Measurements from ENCODE around the gene ROS1.
"Not testable (repeated sequence)": the region's sequence is repeated elsewhere in the genome, so short reads cannot be mapped to it uniquely, and the experiment has no call there.

ROS1 gene

GRCh38 chr6:117442313-117442712, 16.6 kb upstream of the ROS1 start:
- 93% methylated on average over 6 of the region's 8 CpGs for WGBS (ENCODE audit: insufficient coverage)
- H3K4me3 ChIP-seq (ENCODE audit: control insufficient read depth in 1 of 7, extremely low read depth in 1 of 7, insufficient read depth in 4 of 7, low read depth in 2 of 7, low read length in 6 of 7); H3K9me3 ChIP-seq (ENCODE audit: control extremely low read depth in 1 of 5, control insufficient read depth in 4 of 5, insufficient read depth in 2 of 5, low read depth in 1 of 5, low read length in 4 of 5); H3K27ac ChIP-seq (ENCODE audit: insufficient read depth in 1 of 2, low read depth in 1 of 2, low read length in 2 of 2, poor library complexity in 1 of 2, severe bottlenecking in 2 of 2); H3K36me3 ChIP-seq (ENCODE audit: control insufficient read depth in 4 of 4, insufficient read depth in 4 of 4, low read length in 3 of 4); DNase-seq; CTCF ChIA-PET; POLR2A ChIA-PET; H3K4me1 ChIP-seq (ENCODE audit: control extremely low read depth in 1 of 4, control insufficient read depth in 4 of 4, insufficient read depth in 4 of 4, low read length in 3 of 4): not testable (repeated sequence)
- H3K27me3 ChIP-seq (replicated peaks in 2 of 5; ENCODE audit: control insufficient read depth in 4 of 5, insufficient read depth in 5 of 5, low read length in 4 of 5) = peaks cover 2 to 21% (median 4%) of the 10 kb centered on the region in 5 experiments

- Histone ChIP-seq H3K4me1 (ENCODE audit: control extremely low read depth in 1 of 4, control insufficient read depth in 4 of 4, insufficient read depth in 4 of 4, low read length in 3 of 4) (no peaks in the 10 kb centered on the region), H3K36me3 (ENCODE audit: control insufficient read depth in 4 of 4, insufficient read depth in 4 of 4, low read length in 3 of 4) (no peaks in the 10 kb centered on the region), H3K27me3 (replicated peaks in 2 of 5; ENCODE audit: control insufficient read depth in 4 of 5, insufficient read depth in 5 of 5, low read length in 4 of 5) (peaks cover 0 to 18% (median 4%) of the 10 kb centered on the region in 5 experiments), H3K4me3 (ENCODE audit: control insufficient read depth in 1 of 7, extremely low read depth in 1 of 7, insufficient read depth in 4 of 7, low read depth in 2 of 7, low read length in 6 of 7) (no peak overlapping the region), H3K9me3 (ENCODE audit: control extremely low read depth in 1 of 5, control insufficient read depth in 4 of 5, insufficient read depth in 2 of 5, low read depth in 1 of 5, low read length in 4 of 5) (no peaks in the 10 kb centered on the region), H3K27ac (ENCODE audit: insufficient read depth in 1 of 2, low read depth in 1 of 2, low read length in 2 of 2, poor library complexity in 1 of 2, severe bottlenecking in 2 of 2) (no peak overlapping the region)
- ChIA-PET POLR2A (no interaction called here), CTCF (no interaction called here)
- DNase-seq = no peak
- WGBS (ENCODE audit: insufficient coverage) = 86% methylated on average over 1 of the region's 2 CpGs
These were observed 16.1 kb upstream of the ROS1 start for GRCh38 chr6:117441824-117442264.

GRCh38 chr6:117440706-117441525, 15.2 kb upstream of the ROS1 start:
- H3K36me3 ChIP-seq (ENCODE audit: control insufficient read depth in 4 of 4, insufficient read depth in 4 of 4, low read length in 3 of 4) = no peaks in the 10 kb centered on the region
- DNase-seq = no peak
- WGBS (ENCODE audit: insufficient coverage) = 100% methylated on average over 1 of the region's 2 CpGs
- H3K9me3 ChIP-seq (ENCODE audit: control extremely low read depth in 1 of 5, control insufficient read depth in 4 of 5, insufficient read depth in 2 of 5, low read depth in 1 of 5, low read length in 4 of 5) = no peaks in the 10 kb centered on the region
- H3K4me1 ChIP-seq (ENCODE audit: control extremely low read depth in 1 of 4, control insufficient read depth in 4 of 4, insufficient read depth in 4 of 4, low read length in 3 of 4) = no peaks in the 10 kb centered on the region
- H3K4me3 ChIP-seq (ENCODE audit: control insufficient read depth in 1 of 7, extremely low read depth in 1 of 7, insufficient read depth in 4 of 7, low read depth in 2 of 7, low read length in 6 of 7) = no peak overlapping the region
- H3K27me3 ChIP-seq (replicated peaks in 2 of 5; ENCODE audit: control insufficient read depth in 4 of 5, insufficient read depth in 5 of 5, low read length in 4 of 5) = peaks cover 0 to 13% (median 2%) of the 10 kb centered on the region in 5 experiments
- H3K27ac ChIP-seq (ENCODE audit: insufficient read depth in 1 of 2, low read depth in 1 of 2, low read length in 2 of 2, poor library complexity in 1 of 2, severe bottlenecking in 2 of 2) = no peak overlapping the region
- CTCF ChIA-PET = no interaction called here
- POLR2A ChIA-PET = no interaction called here

GRCh38 chr6:117432273-117432672, 6.5 kb upstream of the ROS1 start:
- H3K4me1 ChIP-seq (ENCODE audit: control extremely low read depth in 1 of 4, control insufficient read depth in 4 of 4, insufficient read depth in 4 of 4, low read length in 3 of 4) = no peaks in the 10 kb centered on the region
- H3K36me3 ChIP-seq (ENCODE audit: control insufficient read depth in 4 of 4, insufficient read depth in 4 of 4, low read length in 3 of 4) = no peaks in the 10 kb centered on the region
- ChIA-PET POLR2A (no interaction called here), CTCF (no interaction called here)
- H3K27me3 ChIP-seq (replicated peaks in 2 of 5; ENCODE audit: control insufficient read depth in 4 of 5, insufficient read depth in 5 of 5, low read length in 4 of 5) = peaks cover 0 to 2% (median 0%) of the 10 kb centered on the region in 5 experiments
- H3K27ac ChIP-seq (ENCODE audit: insufficient read depth in 1 of 2, low read depth in 1 of 2, low read length in 2 of 2, poor library complexity in 1 of 2, severe bottlenecking in 2 of 2) = no peak overlapping the region
- H3K4me3 ChIP-seq (ENCODE audit: control insufficient read depth in 1 of 7, extremely low read depth in 1 of 7, insufficient read depth in 4 of 7, low read depth in 2 of 7, low read length in 6 of 7) = no peak overlapping the region
- H3K9me3 ChIP-seq (ENCODE audit: control extremely low read depth in 1 of 5, control insufficient read depth in 4 of 5, insufficient read depth in 2 of 5, low read depth in 1 of 5, low read length in 4 of 5) = no peaks in the 10 kb centered on the region
- DNase-seq = no peak
- whole genome bisulfite sequencing (ENCODE audit: insufficient coverage) = no CpG with 5 or more reads among the region's 1 CpG

GRCh38 chr6:117423754-117424153, 2.0 kb downstream of the ROS1 start:
- WGBS (ENCODE audit: insufficient coverage) = 80% methylated on average over 1 of the region's 3 CpGs
- CTCF ChIA-PET = no interaction called here
- DNase-seq = no peak

GRCh38 chr6:117418320-117418719, 7.4 kb downstream of the ROS1 start:
- H3K27ac ChIP-seq (ENCODE audit: insufficient read depth in 1 of 2, low read depth in 1 of 2, low read length in 2 of 2, poor library complexity in 1 of 2, severe bottlenecking in 2 of 2) = no peak overlapping the region
- no peak overlapping the region for H3K4me3 ChIP-seq (ENCODE audit: control insufficient read depth in 1 of 7, extremely low read depth in 1 of 7, insufficient read depth in 4 of 7, low read depth in 2 of 7, low read length in 6 of 7)
- no peaks in the 10 kb centered on the region for H3K36me3 ChIP-seq (ENCODE audit: control insufficient read depth in 4 of 4, insufficient read depth in 4 of 4, low read length in 3 of 4)
- no peak for DNase-seq
- ChIA-PET POLR2A (no interaction called here), CTCF (no interaction called here)
- peaks cover 0 to 5% (median 0%) of the 10 kb centered on the region in 5 experiments for H3K27me3 ChIP-seq (replicated peaks in 2 of 5; ENCODE audit: control insufficient read depth in 4 of 5, insufficient read depth in 5 of 5, low read length in 4 of 5)
- no peaks in the 10 kb centered on the region for H3K4me1 ChIP-seq (ENCODE audit: control extremely low read depth in 1 of 4, control insufficient read depth in 4 of 4, insufficient read depth in 4 of 4, low read length in 3 of 4)
- 100% methylated on average over 1 of the region's 4 CpGs for WGBS (ENCODE audit: insufficient coverage)
- no peaks in the 10 kb centered on the region for H3K9me3 ChIP-seq (ENCODE audit: control extremely low read depth in 1 of 5, control insufficient read depth in 4 of 5, insufficient read depth in 2 of 5, low read depth in 1 of 5, low read length in 4 of 5)

More at GRCh38 chr6:117423754-117424153, 2.0 kb downstream of the ROS1 start:
- H3K36me3 ChIP-seq (ENCODE audit: control insufficient read depth in 4 of 4, insufficient read depth in 4 of 4, low read length in 3 of 4) = no peaks in the 10 kb centered on the region
- POLR2A ChIA-PET = no interaction called here
- H3K9me3 ChIP-seq (ENCODE audit: control extremely low read depth in 1 of 5, control insufficient read depth in 4 of 5, insufficient read depth in 2 of 5, low read depth in 1 of 5, low read length in 4 of 5) = no peaks in the 10 kb centered on the region
- peaks cover 0 to 3% (median 0%) of the 10 kb centered on the region in 5 experiments for H3K27me3 ChIP-seq (replicated peaks in 2 of 5; ENCODE audit: control insufficient read depth in 4 of 5, insufficient read depth in 5 of 5, low read length in 4 of 5)
- no peaks in the 10 kb centered on the region for H3K4me1 ChIP-seq (ENCODE audit: control extremely low read depth in 1 of 4, control insufficient read depth in 4 of 4, insufficient read depth in 4 of 4, low read length in 3 of 4)
- H3K4me3 ChIP-seq (ENCODE audit: control insufficient read depth in 1 of 7, extremely low read depth in 1 of 7, insufficient read depth in 4 of 7, low read depth in 2 of 7, low read length in 6 of 7) = no peak overlapping the region
- no peak overlapping the region for H3K27ac ChIP-seq (ENCODE audit: insufficient read depth in 1 of 2, low read depth in 1 of 2, low read length in 2 of 2, poor library complexity in 1 of 2, severe bottlenecking in 2 of 2)

- ChIA-PET CTCF (no interaction called here), POLR2A (no interaction called here)
- no peak for DNase-seq
- Histone ChIP-seq H3K4me3 (ENCODE audit: control insufficient read depth in 1 of 7, extremely low read depth in 1 of 7, insufficient read depth in 4 of 7, low read depth in 2 of 7, low read length in 6 of 7) (no peak overlapping the region), H3K27me3 (replicated peaks in 2 of 5; ENCODE audit: control insufficient read depth in 4 of 5, insufficient read depth in 5 of 5, low read length in 4 of 5) (peaks cover 0 to 5% (median 0%) of the 10 kb centered on the region in 5 experiments), H3K36me3 (ENCODE audit: control insufficient read depth in 4 of 4, insufficient read depth in 4 of 4, low read length in 3 of 4) (no peaks in the 10 kb centered on the region), H3K27ac (ENCODE audit: insufficient read depth in 1 of 2, low read depth in 1 of 2, low read length in 2 of 2, poor library complexity in 1 of 2, severe bottlenecking in 2 of 2) (no peak overlapping the region), H3K9me3 (ENCODE audit: control extremely low read depth in 1 of 5, control insufficient read depth in 4 of 5, insufficient read depth in 2 of 5, low read depth in 1 of 5, low read length in 4 of 5) (no peaks in the 10 kb centered on the region), H3K4me1 (ENCODE audit: control extremely low read depth in 1 of 4, control insufficient read depth in 4 of 4, insufficient read depth in 4 of 4, low read length in 3 of 4) (no peaks in the 10 kb centered on the region)
- WGBS (ENCODE audit: insufficient coverage) = no CpG with 5 or more reads among the region's 1 CpG
These were observed 7.9 kb downstream of the ROS1 start for GRCh38 chr6:117417851-117418250.

Data from common myeloid progenitor, CD34-positive (primary cell).